Pancreas (tissue), 10 donors: Measurements from ENCODE around the gene B3GALT5. TPM values are rescaled to one million over a fixed set of nuclear protein-coding genes. Genes with fewer than 3 reads are reported as not detected.

Experiments used
- ATAC-seq, 4 donors: fragments of 200-7000 bp; cut with Tn5 transposase; one replicate each; pipeline versions ENCODE4 v1.8.0 to v1.9.1; 2020; ENCODE audit warnings: mild to moderate bottlenecking in 4 of 4, moderate library complexity in 4 of 4
- DNase-seq, 6 donors: peaks; one replicate each; pipeline ENCODE4 v3.0.0-alpha.2; 2020
- FAIRE-seq: peaks from 2 replicates; lab custom pipeline; 2012; peaks lifted over from hg19 to GRCh38; lab: Jason Lieb, UNC
- H3K27ac ChIP-seq, 4 donors: fragments of 200-600 bp; sonication (generic); 1 replicate in 3 of 4; 2 replicates in 1 of 4; pipeline versions ENCODE4 v1.5.0 to v1.8.0; 2020
- H3K27me3 ChIP-seq, 4 donors: fragments of 200-600 bp; one replicate each; pipeline ENCODE4 v1.8.0; 2021
- H3K36me3 ChIP-seq, 3 donors: fragments of 200-600 bp; sonication (generic) in 1 of 3; one replicate each; pipeline versions ENCODE4 v1.5.0 to v1.8.0; 2020 to 2021
- H3K4me1 ChIP-seq, 3 donors: fragments of 200-600 bp; one replicate each; pipeline ENCODE4 v1.8.0; 2021
- H3K4me3 ChIP-seq, 4 donors: fragments of 200-600 bp; sonication (generic) in 2 of 4; one replicate each; pipeline versions ENCODE4 v1.5.0 to v1.8.0; 2020 to 2021
- H3K9me3 ChIP-seq, 4 donors: fragments of 200-600 bp; one replicate each; pipeline ENCODE4 v1.8.0; 2021
- CTCF ChIP-seq, 4 donors: fragments of 200-600 bp; sonication (generic) in 3 of 4; IDR thresholded peaks; one replicate each; pipeline versions ENCODE4 v1.5.0 to v1.8.0; 2021; ENCODE audit warnings: antibody characterized with exemption in 4 of 4
- WGBS, 2 donors: extraction: QIAGEN DNeasy Blood & Tissue Kit; methylation state at CpG; one replicate each; pipeline ENCODE4 v1.1.7; 2013; 5-methylcytosine and 5-hydroxymethylcytosine counted together
- intact Hi-C, 3 donors: fragments of 100-400 bp; cut with DNase I; formaldehyde crosslinking; loops; one replicate each; pipeline versions ENCODE4 v1.11.1 to v1.14.2; 2022
- polyA plus RNA-seq, 2 donors: library from polyadenylated mRNA; stranded (reverse); fragments of 200-250 nt; gene quantifications; one replicate each; pipeline ENCODE4 v1.2.3, GENCODE V29; 2013
- total RNA-seq, 6 donors: library from RNA; stranded (reverse); fragmentation: NEBNext Ultra II Directional in 4 of 6; extraction: Animal tissue kit (Norgen Biotek cat#: 25700) in 4 of 6; gene quantifications; one replicate each; pipeline versions ENCODE4 v1.2.1 to v1.2.4, GENCODE V29; 2021 to 2023
- donor health status: healthy with polysubstance abuse.
- donor health status: DM: no; HTN: no; CAD: no; lungs with moderate emphysema.
- donor health status: DM: no; HTN: no; CAD: no.
- donor health status: control.
- donor health status: control.
- donor health status: Bipolar disorder and iron deficiency.
- donor health status: DM: yes; HTN: yes; CAD: no.
- donor health status: DM: no; HTN: no; CAD: no.
- donor health status: DM: no; HTN: no; CAD: no.
- donor health status: DM: yes; HTN: yes; CAD: no.

B3GALT5 gene
- total and polyA plus RNA-seq, 8 donors = 2.0 to 8.1 (median 4.0) TPM

DNA sequence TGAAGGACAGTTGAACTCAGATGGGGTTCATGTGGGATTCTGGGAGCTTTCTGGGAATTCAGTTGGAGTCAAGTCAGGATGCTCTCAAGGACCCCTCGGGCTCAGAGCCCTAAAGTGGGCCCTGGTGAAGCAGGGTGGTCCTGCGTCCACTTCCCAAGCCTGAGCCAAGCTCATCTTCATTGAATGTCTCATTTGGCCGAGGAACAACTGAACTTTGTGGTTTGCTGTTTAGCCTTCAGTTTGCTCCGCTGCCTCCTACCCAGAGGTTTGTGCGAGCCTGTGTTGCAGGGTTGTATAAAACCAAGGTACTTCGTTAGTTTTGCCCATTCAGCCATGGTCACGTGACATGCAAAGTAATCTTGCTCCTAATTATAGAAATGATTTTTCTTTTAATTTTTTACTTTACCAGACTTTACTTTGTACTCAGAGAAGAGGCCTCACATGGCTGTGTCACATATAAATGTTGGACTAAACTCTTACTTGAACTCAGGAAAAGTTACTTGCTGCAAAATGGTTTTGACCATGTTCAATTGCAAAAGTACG, 49.7 kb downstream of the B3GALT5 start:
- intact Hi-C loops = no loop called here
- ATAC-seq (no peak), FAIRE-seq (no peak), DNase-seq (no peak)
- Histone ChIP-seq H3K4me3 (no peak overlapping the region), H3K36me3 (no peaks in the 10 kb centered on the region), H3K27me3 (no peaks in the 10 kb centered on the region), H3K4me1 (peaks cover 25 to 38% (median 36%) of the 10 kb centered on the region in 3 donors), H3K27ac (no peak overlapping the region), H3K9me3 (no peaks in the 10 kb centered on the region)
- TF ChIP-seq CTCF (IDR thresholded peaks at IDR 0.05) = no peak
- WGBS, 2 donors = 87 to 89% methylated on average over 8 of the region's 8 CpGs

- Histone ChIP-seq H3K4me3 (no peak overlapping the region), H3K27ac (no peak overlapping the region), H3K9me3 (no peaks in the 10 kb centered on the region), H3K27me3 (no peaks in the 10 kb centered on the region), H3K4me1 (peaks cover 20 to 33% (median 30%) of the 10 kb centered on the region in 3 donors), H3K36me3 (no peaks in the 10 kb centered on the region)
- no peak for DNase-seq
- FAIRE-seq = no peak
- WGBS, 2 donors = 93% methylated on average over 10 of the region's 10 CpGs
- ATAC-seq = no peak
- intact Hi-C loops = no loop called here
- no peak for TF ChIP-seq CTCF (IDR thresholded peaks at IDR 0.05)
Observed at GRCh38 chr21:39663066-39663465, 50.3 kb downstream of the B3GALT5 start.

- WGBS, 2 donors = 91 to 93% methylated on average over 15 of the region's 15 CpGs
- ATAC-seq (no peak), FAIRE-seq (no peak), DNase-seq (no peak)
- TF ChIP-seq CTCF (IDR thresholded peaks at IDR 0.05) = no peak
- H3K4me3 ChIP-seq = no peak overlapping the region
- no peaks in the 10 kb centered on the region for H3K9me3 ChIP-seq
- H3K36me3 ChIP-seq = no peaks in the 10 kb centered on the region
- peaks cover 12 to 24% (median 22%) of the 10 kb centered on the region in 3 donors for H3K4me1 ChIP-seq
- no peaks in the 10 kb centered on the region for H3K27me3 ChIP-seq
- intact Hi-C loops = no loop called here
- no peak overlapping the region for H3K27ac ChIP-seq
Observed at GRCh38 chr21:39663742-39664492, 51.2 kb downstream of the B3GALT5 start.

DNA sequence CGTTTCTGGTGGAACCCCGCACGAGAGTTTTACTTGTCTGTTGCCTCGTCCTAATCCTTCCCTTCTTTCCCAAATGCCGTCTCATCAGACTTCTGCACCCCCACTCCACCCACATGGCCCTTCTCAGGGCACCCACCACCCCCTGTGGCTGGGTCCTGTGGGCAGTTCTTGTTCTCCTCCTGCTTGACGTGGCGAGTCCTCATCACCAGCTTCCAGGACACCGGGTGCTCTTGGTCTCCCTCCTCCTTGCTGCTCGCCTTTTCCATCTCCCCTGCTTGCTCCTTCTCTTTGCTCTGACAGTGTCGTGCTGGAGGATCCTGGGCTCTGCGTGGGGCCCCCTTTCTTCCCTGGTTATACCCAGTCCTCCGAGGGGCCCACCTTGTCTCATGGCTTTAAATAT, 51.8 kb downstream of the B3GALT5 start:
- TF ChIP-seq CTCF (IDR thresholded peaks at IDR 0.05) = no peak
- no peaks in the 10 kb centered on the region for H3K36me3 ChIP-seq
- no peaks in the 10 kb centered on the region for H3K9me3 ChIP-seq
- DNase-seq (no peak), ATAC-seq (no peak), FAIRE-seq (no peak)
- intact Hi-C loops = no loop called here
- no peak overlapping the region for H3K27ac ChIP-seq
- no peak overlapping the region for H3K4me3 ChIP-seq
- no peaks in the 10 kb centered on the region for H3K27me3 ChIP-seq
- whole genome bisulfite sequencing, 2 donors = 95 to 97% methylated on average over 12 of the region's 12 CpGs
- peaks cover 7 to 22% (median 18%) of the 10 kb centered on the region in 3 donors for H3K4me1 ChIP-seq

GRCh38 chr21:39666026-39666425, 53.3 kb downstream of the B3GALT5 start:
- DNase-seq (no peak), ATAC-seq (no peak), FAIRE-seq (no peak)
- TF ChIP-seq CTCF (IDR thresholded peaks at IDR 0.05) = no peak
- peaks cover 8 to 19% (median 13%) of the 10 kb centered on the region in 3 donors for H3K4me1 ChIP-seq
- no peak overlapping the region for H3K4me3 ChIP-seq
- H3K27me3 ChIP-seq = no peaks in the 10 kb centered on the region
- H3K36me3 ChIP-seq = no peaks in the 10 kb centered on the region
- WGBS, 2 donors = 91% methylated on average over 6 of the region's 6 CpGs
- intact Hi-C loops = no loop called here
- no peaks in the 10 kb centered on the region for H3K9me3 ChIP-seq
- H3K27ac ChIP-seq = peak overlapping the region in 3 of 4 donors; percentile 32 to 59 (median 54)
